Activated CD4-positive, alpha-beta T cell treated with anti-CD3 and anti-CD28 coated beads, Interleukin-2, amount 10 ng/mL, durations not matched to agents 24 days and 14 days (primary cell): Measurements from ENCODE around the gene TCN2. TPM values are rescaled to one million over a fixed set of nuclear protein-coding genes. Genes with fewer than 3 reads are reported as not detected.

ENCODE experiments used
- DNase-seq: peaks from one replicate; pipeline ENCODE4 v3.0.0; 2022
- H3K27ac Mint-ChIP-seq: one replicate; pipeline ENCODE4 v1.8.0; 2022; ENCODE audit warnings: mild to moderate bottlenecking, mixed read lengths
- H3K27me3 Mint-ChIP-seq: one replicate; pipeline ENCODE4 v1.8.0; 2022; ENCODE audit warnings: mixed read lengths
- H3K36me3 Mint-ChIP-seq: one replicate; pipeline ENCODE4 v1.8.0; 2022; ENCODE audit warnings: low read depth, mild to moderate bottlenecking, mixed read lengths
- H3K4me1 Mint-ChIP-seq: one replicate; pipeline ENCODE4 v1.8.0; 2021; ENCODE audit warnings: mixed read lengths
- H3K4me3 Mint-ChIP-seq: one replicate; pipeline ENCODE4 v1.8.0; 2022; ENCODE audit warnings: mild to moderate bottlenecking, moderate library complexity, mixed read lengths
- H3K9me3 Mint-ChIP-seq: one replicate; pipeline ENCODE4 v1.8.0; 2021; ENCODE audit warnings: mixed read lengths
- intact Hi-C: fragments of 100-400 bp; cut with micrococcal nuclease; formaldehyde crosslinking; loops from one replicate; pipeline ENCODE4 v1.15.1; 2023
- total RNA-seq: library from RNA; stranded (reverse); gene quantifications from 2 replicates; pipeline ENCODE4 v1.2.3, GENCODE V29; 2022

TCN2 gene
- total RNA-seq, 1 donor from 2014 or later = 0.35 TPM

GRCh38 chr22:30635273-30636225 is 28.6 kb downstream of the TCN2 start, which contains the start of gene SLC35E4:
Gene SLC35E4 (plus strand): TSS chr22:30635781. CDS start chr22:30636451, 670 bp downstream.
- H3K4me1 Mint-ChIP-seq = peaks cover 28% of the 10 kb centered on the region
- no peaks in the 10 kb centered on the region for H3K9me3 Mint-ChIP-seq
- intact Hi-C loops = loop anchor here (1.0 to 10.0 kb wide), 5 partner anchors 9 to 449 kb away; partner anchors contain the start of genes OSBP2 and SMTN
- H3K27ac Mint-ChIP-seq = peak within 1 kb of the TSS; percentile 94
- peak within 1 kb of the TSS; percentile 79 for H3K4me3 Mint-ChIP-seq
- peaks cover 14% of the 10 kb centered on the region for H3K36me3 Mint-ChIP-seq
- H3K27me3 Mint-ChIP-seq = no peaks in the 10 kb centered on the region
- peak; percentile 98 for DNase-seq

GRCh38 chr22:30636226-30637077 is 29.5 kb downstream of the TCN2 start:
- Mint-ChIP-seq H3K9me3 (no peaks in the 10 kb centered on the region), H3K27me3 (no peaks in the 10 kb centered on the region), H3K4me1 (peaks cover 29% of the 10 kb centered on the region), H3K27ac (peak overlapping the region; percentile 76), H3K36me3 (peaks cover 14% of the 10 kb centered on the region), H3K4me3 (peak overlapping the region; percentile 79)
- intact Hi-C loops = loop anchor here (10.0 kb wide), 2 partner anchors 58 to 448 kb away; partner anchors contain the start of genes OSBP2 and SMTN
- DNase-seq = peak; percentile 72

GRCh38 chr22:30637701-30638114 is 30.7 kb downstream of the TCN2 start:
- DNase-seq = no peak
- Mint-ChIP-seq H3K36me3 (peaks cover 14% of the 10 kb centered on the region), H3K4me3 (peak overlapping the region; percentile 79), H3K27me3 (no peaks in the 10 kb centered on the region), H3K4me1 (peaks cover 31% of the 10 kb centered on the region), H3K27ac (peak overlapping the region; percentile 52), H3K9me3 (no peaks in the 10 kb centered on the region)
- intact Hi-C loops = loop anchor here (10.0 kb wide), 2 partner anchors 57 to 447 kb away; partner anchors contain the start of genes OSBP2 and SMTN

GRCh38 chr22:30640361-30640760 is 33.4 kb downstream of the TCN2 start:
- no peaks in the 10 kb centered on the region for H3K27me3 Mint-ChIP-seq
- no peak overlapping the region for H3K4me3 Mint-ChIP-seq
- peaks cover 36% of the 10 kb centered on the region for H3K4me1 Mint-ChIP-seq
- no peak overlapping the region for H3K27ac Mint-ChIP-seq
- intact Hi-C loops = no loop called here
- peaks cover 14% of the 10 kb centered on the region for H3K36me3 Mint-ChIP-seq
- H3K9me3 Mint-ChIP-seq = no peaks in the 10 kb centered on the region
- DNase-seq = no peak

- Mint-ChIP-seq H3K4me1 (peaks cover 36% of the 10 kb centered on the region), H3K9me3 (no peaks in the 10 kb centered on the region), H3K27me3 (no peaks in the 10 kb centered on the region), H3K36me3 (peaks cover 14% of the 10 kb centered on the region), H3K27ac (no peak overlapping the region), H3K4me3 (no peak overlapping the region)
- intact Hi-C loops = no loop called here
- DNase-seq = no peak
Measured at GRCh38 chr22:30640839-30641430, 34.0 kb downstream of the TCN2 start.

GRCh38 chr22:30643055-30643875 is 36.3 kb downstream of the TCN2 start:
- peaks cover 17% of the 10 kb centered on the region for H3K36me3 Mint-ChIP-seq
- no peak for DNase-seq
- peak overlapping the region; percentile 66 for H3K4me3 Mint-ChIP-seq
- no peaks in the 10 kb centered on the region for H3K27me3 Mint-ChIP-seq
- peaks cover 31% of the 10 kb centered on the region for H3K4me1 Mint-ChIP-seq
- H3K27ac Mint-ChIP-seq = peak overlapping the region; percentile 90
- intact Hi-C loops = no loop called here
- no peaks in the 10 kb centered on the region for H3K9me3 Mint-ChIP-seq

DNA sequence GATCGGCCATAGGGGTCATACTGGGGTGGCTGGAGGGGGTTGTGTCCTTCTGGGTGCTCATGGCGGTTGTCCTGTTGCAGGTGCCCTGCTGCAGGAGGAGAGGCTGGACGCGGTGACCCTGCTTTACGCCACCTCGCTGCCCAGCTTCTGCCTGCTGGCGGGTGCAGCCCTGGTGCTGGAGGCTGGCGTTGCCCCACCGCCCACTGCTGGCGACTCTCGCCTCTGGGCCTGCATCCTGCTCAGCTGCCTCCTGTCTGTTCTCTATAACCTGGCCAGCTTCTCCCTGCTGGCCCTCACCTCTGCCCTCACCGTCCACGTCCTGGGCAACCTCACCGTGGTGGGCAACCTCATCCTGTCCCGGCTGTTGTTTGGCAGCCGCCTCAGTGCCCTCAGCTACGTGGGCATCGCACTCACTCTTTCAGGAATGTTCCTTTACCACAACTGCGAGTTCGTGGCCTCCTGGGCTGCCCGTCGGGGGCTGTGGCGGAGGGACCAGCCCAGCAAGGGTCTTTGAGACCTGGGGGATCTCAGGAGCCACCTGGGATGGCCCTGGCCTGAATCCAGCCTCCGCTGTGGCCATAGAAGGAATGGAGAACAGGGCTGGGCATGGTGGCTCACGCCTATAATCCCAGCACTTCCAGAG is 39.7 kb downstream of the TCN2 start:
- peaks cover 40% of the 10 kb centered on the region for H3K4me1 Mint-ChIP-seq
- H3K27ac Mint-ChIP-seq = no peak overlapping the region
- H3K9me3 Mint-ChIP-seq = no peaks in the 10 kb centered on the region
- intact Hi-C loops = no loop called here
- no peak overlapping the region for H3K4me3 Mint-ChIP-seq
- DNase-seq = no peak
- H3K36me3 Mint-ChIP-seq = peaks cover 10% of the 10 kb centered on the region
- H3K27me3 Mint-ChIP-seq = no peaks in the 10 kb centered on the region

DNA sequence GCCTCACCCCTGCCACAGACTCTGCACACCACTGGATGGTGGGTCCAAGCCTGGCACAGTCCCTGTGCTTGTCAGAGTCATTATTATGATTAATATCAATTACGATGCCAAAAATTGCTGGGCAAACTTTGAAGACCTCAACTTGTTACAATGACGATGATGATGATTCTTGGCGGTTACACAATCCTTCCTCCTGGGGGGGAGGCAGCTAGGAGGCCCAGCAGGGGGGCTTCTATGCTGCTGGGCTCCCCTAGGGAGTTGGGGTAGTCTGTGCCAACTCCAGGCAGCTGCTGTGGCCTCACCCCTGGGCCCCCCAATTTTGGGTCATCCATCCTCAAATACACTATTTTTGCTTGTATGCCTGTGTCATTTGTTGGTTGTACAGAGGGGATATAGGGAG is 40.6 kb downstream of the TCN2 start:
- intact Hi-C loops = no loop called here
- H3K27ac Mint-ChIP-seq = peak overlapping the region; percentile 57
- DNase-seq = no peak
- H3K4me3 Mint-ChIP-seq = no peak overlapping the region
- no peaks in the 10 kb centered on the region for H3K27me3 Mint-ChIP-seq
- peaks cover 12% of the 10 kb centered on the region for H3K36me3 Mint-ChIP-seq
- no peaks in the 10 kb centered on the region for H3K9me3 Mint-ChIP-seq
- peaks cover 45% of the 10 kb centered on the region for H3K4me1 Mint-ChIP-seq

- Mint-ChIP-seq H3K27ac (peak overlapping the region; percentile 92), H3K27me3 (no peaks in the 10 kb centered on the region), H3K4me1 (peaks cover 43% of the 10 kb centered on the region), H3K36me3 (peaks cover 14% of the 10 kb centered on the region), H3K9me3 (no peaks in the 10 kb centered on the region), H3K4me3 (peak overlapping the region; percentile 40)
- intact Hi-C loops = loop anchor here (1.0 to 2.0 kb wide), 3 partner anchors 15 to 93 kb away; partner anchors contain the start of gene DUSP18
- no peak for DNase-seq
Measured at GRCh38 chr22:30648825-30649224, 41.9 kb downstream of the TCN2 start.

DNA sequence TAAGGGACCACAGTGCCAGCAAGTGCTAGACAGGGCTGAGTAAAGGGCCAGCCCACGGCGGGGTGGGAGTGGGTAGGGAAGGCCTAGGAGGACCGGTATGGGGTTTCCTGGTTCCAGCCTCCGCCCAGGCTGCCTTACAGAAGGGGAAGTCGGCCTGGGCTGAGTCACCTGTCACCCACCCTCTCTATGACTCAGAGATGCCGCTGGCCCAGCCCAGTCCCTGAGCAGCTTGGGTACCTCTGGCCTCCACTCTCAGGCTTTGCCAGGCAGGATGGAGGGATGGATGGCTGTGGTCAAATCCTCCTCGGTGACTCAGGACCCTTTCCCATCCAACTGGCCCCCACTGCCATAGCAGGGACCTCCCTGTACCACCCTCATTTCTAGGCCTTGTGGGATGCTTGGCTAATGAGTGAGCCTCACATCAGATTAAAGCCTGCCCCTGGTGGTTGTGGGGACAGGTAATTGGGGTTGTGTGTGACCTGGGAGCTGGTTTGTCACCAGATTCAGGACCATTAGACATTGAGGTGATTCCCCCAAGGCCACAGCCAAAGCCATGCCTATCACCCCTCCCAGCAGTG is 42.5 kb downstream of the TCN2 start:
- Mint-ChIP-seq H3K27me3 (no peaks in the 10 kb centered on the region), H3K27ac (peak overlapping the region; percentile 92), H3K9me3 (no peaks in the 10 kb centered on the region), H3K4me1 (peaks cover 38% of the 10 kb centered on the region), H3K36me3 (peaks cover 16% of the 10 kb centered on the region), H3K4me3 (peak overlapping the region; percentile 40)
- DNase-seq = peak; percentile 91
- intact Hi-C loops = loop anchor here (1.0 to 2.0 kb wide), 3 partner anchors 15 to 93 kb away; partner anchors contain the start of gene DUSP18

- no peak overlapping the region for H3K4me3 Mint-ChIP-seq
- no peaks in the 10 kb centered on the region for H3K27me3 Mint-ChIP-seq
- intact Hi-C loops = no loop called here
- no peaks in the 10 kb centered on the region for H3K9me3 Mint-ChIP-seq
- peak overlapping the region; percentile 72 for H3K27ac Mint-ChIP-seq
- H3K36me3 Mint-ChIP-seq = peaks cover 22% of the 10 kb centered on the region
- peaks cover 34% of the 10 kb centered on the region for H3K4me1 Mint-ChIP-seq
- no peak for DNase-seq
Measured at GRCh38 chr22:30650508-30651116, 43.6 kb downstream of the TCN2 start.

- DNase-seq = no peak
- H3K27me3 Mint-ChIP-seq = no peaks in the 10 kb centered on the region
- H3K27ac Mint-ChIP-seq = peak overlapping the region; percentile 9
- H3K4me3 Mint-ChIP-seq = no peak overlapping the region
- intact Hi-C loops = no loop called here
- peaks cover 18% of the 10 kb centered on the region for H3K36me3 Mint-ChIP-seq
- H3K4me1 Mint-ChIP-seq = peaks cover 34% of the 10 kb centered on the region
- no peaks in the 10 kb centered on the region for H3K9me3 Mint-ChIP-seq
Measured at GRCh38 chr22:30652852-30653251, 45.9 kb downstream of the TCN2 start.
